Ascending aorta (tissue), 2 donors: Measurements from ENCODE around the gene SNRNP70. TPM values are rescaled to one million over a fixed set of nuclear protein-coding genes. Genes with fewer than 3 reads are reported as not detected.
A peak's percentile ranks its signal among the peaks of the same experiment; 100 is the strongest.
"Not testable (repeated sequence)": the region's sequence is repeated elsewhere in the genome, so short reads cannot be mapped to it uniquely, and the experiment has no call there.

ENCODE experiments used
- DNase-seq, 2 donors: peaks; one replicate each; pipeline ENCODE4 v3.0.0-alpha.2; 2019; ENCODE audit warnings: low spot score in 2 of 2
- H3K27ac ChIP-seq, 2 donors: fragments of 200-600 bp; sonication (generic); one replicate each; pipeline ENCODE4 v1.5.1; 2016 to 2017; ENCODE audit warnings: mild to moderate bottlenecking in 1 of 2
- H3K27me3 ChIP-seq: fragments of 200-600 bp; sonication (generic); one replicate; pipeline ENCODE4 v1.5.1; 2017
- H3K36me3 ChIP-seq, 2 donors: fragments of 200-600 bp; sonication (generic); one replicate each; pipeline ENCODE4 v1.5.1; 2016
- H3K4me1 ChIP-seq, 2 donors: fragments of 200-600 bp; sonication (generic); one replicate each; pipeline ENCODE4 v1.5.1; 2016 to 2017; ENCODE audit warnings: mild to moderate bottlenecking in 1 of 2
- H3K4me3 ChIP-seq, 2 donors: fragments of 200-600 bp; sonication (generic); one replicate each; pipeline ENCODE4 v1.5.1; 2016 to 2017; ENCODE audit warnings: mild to moderate bottlenecking in 1 of 2
- H3K9me3 ChIP-seq, 2 donors: fragments of 200-600 bp; sonication (generic); one replicate each; pipeline ENCODE4 v1.5.1; 2016
- intact Hi-C: fragments of 100-400 bp; cut with DNase I; formaldehyde crosslinking; loops from one replicate; pipeline ENCODE4 v1.15.1; 2023
- total RNA-seq: library from RNA; depleted of rRNA; stranded (reverse); fragments of >200 nt; gene quantifications from one replicate; pipeline ENCODE4 v1.1.0, GENCODE V29; 2016
- TF ChIP-seq, protein P1 (sequence below), 3 experiments: fragments of 200-600 bp in 2 of 3; fragments of 450-650 bp in 1 of 3; sonication (generic) in 2 of 3; IDR thresholded peaks; one replicate each; pipeline ENCODE4 v1.5.1; 2016 to 2019; ENCODE audit warnings: antibody characterized with exemption in 3 of 3, mild to moderate bottlenecking in 1 of 3, moderate library complexity in 1 of 3

The SNRNP70 gene
- total RNA-seq, 1 donor from 2014 or later: 185 TPM

- H3K9me3 ChIP-seq: no peaks in the 10 kb centered on the region
- intact Hi-C loops: no loop called here
- TF ChIP-seq, protein P1, sequence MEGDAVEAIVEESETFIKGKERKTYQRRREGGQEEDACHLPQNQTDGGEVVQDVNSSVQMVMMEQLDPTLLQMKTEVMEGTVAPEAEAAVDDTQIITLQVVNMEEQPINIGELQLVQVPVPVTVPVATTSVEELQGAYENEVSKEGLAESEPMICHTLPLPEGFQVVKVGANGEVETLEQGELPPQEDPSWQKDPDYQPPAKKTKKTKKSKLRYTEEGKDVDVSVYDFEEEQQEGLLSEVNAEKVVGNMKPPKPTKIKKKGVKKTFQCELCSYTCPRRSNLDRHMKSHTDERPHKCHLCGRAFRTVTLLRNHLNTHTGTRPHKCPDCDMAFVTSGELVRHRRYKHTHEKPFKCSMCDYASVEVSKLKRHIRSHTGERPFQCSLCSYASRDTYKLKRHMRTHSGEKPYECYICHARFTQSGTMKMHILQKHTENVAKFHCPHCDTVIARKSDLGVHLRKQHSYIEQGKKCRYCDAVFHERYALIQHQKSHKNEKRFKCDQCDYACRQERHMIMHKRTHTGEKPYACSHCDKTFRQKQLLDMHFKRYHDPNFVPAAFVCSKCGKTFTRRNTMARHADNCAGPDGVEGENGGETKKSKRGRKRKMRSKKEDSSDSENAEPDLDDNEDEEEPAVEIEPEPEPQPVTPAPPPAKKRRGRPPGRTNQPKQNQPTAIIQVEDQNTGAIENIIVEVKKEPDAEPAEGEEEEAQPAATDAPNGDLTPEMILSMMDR (IDR thresholded peaks at IDR 0.05): no peak
- H3K4me1 ChIP-seq: peaks cover 14 to 20% of the 10 kb centered on the region in 2 donors
- no peak for DNase-seq
- H3K27ac ChIP-seq: no peak overlapping the region
- no peaks in the 10 kb centered on the region for H3K36me3 ChIP-seq
- no peaks in the 10 kb centered on the region for H3K27me3 ChIP-seq
- H3K4me3 ChIP-seq: no peak overlapping the region
These were observed 35.6 kb downstream of the SNRNP70 start for GRCh38 chr19:49120868-49121267.

DNA sequence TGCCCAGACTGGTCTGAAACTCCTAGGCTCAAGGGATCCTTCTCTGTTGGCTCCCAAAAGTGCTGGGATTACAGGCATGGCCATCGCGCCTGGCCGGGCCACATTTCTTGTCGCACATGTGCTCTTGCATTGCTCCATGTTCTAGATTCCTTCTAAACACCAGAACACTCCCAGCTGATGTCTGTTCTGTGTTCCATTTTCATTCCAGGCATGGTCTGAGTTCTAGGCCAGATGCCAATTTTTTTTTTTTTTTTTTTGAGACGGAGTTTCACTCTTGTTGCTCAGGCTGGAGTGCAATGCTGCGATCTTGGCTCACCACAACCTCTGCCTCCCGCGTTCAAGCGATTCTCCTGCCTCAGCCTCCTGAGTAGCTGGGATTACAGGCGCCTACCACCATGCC lies 36.6 kb downstream of the SNRNP70 start:
- H3K9me3 ChIP-seq, H3K36me3 ChIP-seq, intact Hi-C loops, H3K27me3 ChIP-seq, H3K27ac ChIP-seq, H3K4me3 ChIP-seq, DNase-seq: not testable (repeated sequence)
- peaks cover 14 to 20% of the 10 kb centered on the region in 2 donors for H3K4me1 ChIP-seq

DNA sequence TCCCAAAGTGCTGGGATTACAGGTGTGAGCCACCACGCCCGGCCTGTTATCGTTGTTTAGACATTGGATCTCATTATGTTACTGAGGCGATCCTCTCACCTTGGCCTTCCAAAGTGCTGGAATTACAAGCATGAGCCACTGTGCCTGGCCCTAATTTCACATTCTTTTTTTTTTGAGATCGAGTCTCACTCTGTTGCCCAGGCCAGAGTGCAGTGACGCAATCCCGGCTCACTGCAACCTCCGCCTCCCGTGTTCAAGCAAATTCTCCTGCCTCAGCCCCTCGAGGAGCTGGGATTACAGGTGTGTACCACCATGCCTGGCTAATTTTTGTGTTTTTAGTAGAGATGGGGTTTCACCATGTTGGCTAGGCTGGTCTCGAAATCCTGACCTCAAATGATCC lies 38.0 kb downstream of the SNRNP70 start:
- H3K27me3 ChIP-seq, intact Hi-C loops, H3K9me3 ChIP-seq, DNase-seq, H3K27ac ChIP-seq, H3K36me3 ChIP-seq, H3K4me3 ChIP-seq: not testable (repeated sequence)
- H3K4me1 ChIP-seq: peaks cover 7 to 17% of the 10 kb centered on the region in 2 donors

DNA sequence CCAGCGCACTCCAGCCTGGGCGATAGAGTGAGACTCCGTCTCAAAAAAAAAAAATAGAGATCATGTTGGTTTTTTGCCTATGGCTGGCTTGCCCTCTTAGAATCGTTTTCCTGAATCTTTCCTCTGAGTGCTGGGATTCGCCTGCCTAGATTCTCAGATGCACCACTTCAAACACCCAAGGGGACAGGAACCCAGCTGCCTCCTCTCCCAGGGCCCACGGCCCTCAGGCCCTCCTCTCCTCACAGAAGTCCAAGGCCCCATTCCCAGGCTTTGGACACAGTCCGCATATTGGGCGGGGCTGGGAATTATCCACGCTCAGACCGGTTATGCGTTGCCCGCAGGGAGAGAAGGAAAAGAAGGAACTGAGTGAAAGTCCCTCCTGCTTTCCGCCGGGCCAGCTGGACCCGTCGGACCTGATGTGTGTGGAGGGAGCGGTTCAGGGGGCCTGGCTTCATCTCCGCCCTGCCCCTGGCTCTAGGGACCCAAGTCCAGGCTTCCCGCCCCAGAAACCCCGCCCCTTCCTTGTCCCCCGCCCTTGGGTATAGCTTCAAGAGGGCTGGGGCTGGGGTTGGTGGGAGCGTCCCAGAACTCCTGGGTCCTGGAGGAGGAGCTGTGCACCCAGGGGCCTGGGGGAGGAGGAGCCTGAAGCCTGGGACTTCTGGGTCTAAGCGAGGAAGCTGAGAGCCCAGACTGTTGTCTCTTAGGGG lies 39.9 kb downstream of the SNRNP70 start:
- H3K27ac ChIP-seq: no peak overlapping the region
- intact Hi-C loops: no loop called here
- no peaks in the 10 kb centered on the region for H3K27me3 ChIP-seq
- H3K4me3 ChIP-seq: no peak overlapping the region
- TF ChIP-seq, protein P1 (IDR thresholded peaks at IDR 0.05): no peak
- H3K9me3 ChIP-seq: no peaks in the 10 kb centered on the region
- no peak for DNase-seq
- no peaks in the 10 kb centered on the region for H3K36me3 ChIP-seq
- H3K4me1 ChIP-seq: peaks cover 0 to 10% of the 10 kb centered on the region in 2 donors

DNA sequence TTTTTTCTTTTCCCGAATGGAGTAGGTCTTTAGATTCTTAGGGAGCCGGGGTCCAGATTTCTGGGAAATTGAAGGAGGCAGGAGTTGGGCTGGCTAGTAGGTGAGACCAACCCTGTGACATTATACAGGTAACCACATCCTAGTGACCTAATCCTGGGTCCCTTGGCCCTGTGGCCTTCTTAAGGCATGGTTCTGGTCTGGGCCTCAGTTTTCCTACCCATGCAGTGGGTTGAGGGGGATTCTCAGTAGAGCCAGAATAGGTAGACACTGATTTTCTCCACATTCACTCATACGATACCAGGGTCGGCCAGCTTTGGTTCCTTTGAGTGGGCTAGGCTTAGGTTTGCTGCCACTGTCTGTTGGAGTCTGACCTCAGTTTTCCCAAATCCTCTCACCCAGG lies 41.3 kb downstream of the SNRNP70 start:
- intact Hi-C loops: no loop called here
- no peaks in the 10 kb centered on the region for H3K9me3 ChIP-seq
- H3K4me3 ChIP-seq: no peak overlapping the region
- no peak overlapping the region for H3K27ac ChIP-seq
- TF ChIP-seq, protein P1 (IDR thresholded peaks at IDR 0.05): no peak
- no peaks in the 10 kb centered on the region for H3K27me3 ChIP-seq
- peaks cover 0 to 9% of the 10 kb centered on the region in 2 donors for H3K4me1 ChIP-seq
- DNase-seq: no peak
- no peaks in the 10 kb centered on the region for H3K36me3 ChIP-seq

DNA sequence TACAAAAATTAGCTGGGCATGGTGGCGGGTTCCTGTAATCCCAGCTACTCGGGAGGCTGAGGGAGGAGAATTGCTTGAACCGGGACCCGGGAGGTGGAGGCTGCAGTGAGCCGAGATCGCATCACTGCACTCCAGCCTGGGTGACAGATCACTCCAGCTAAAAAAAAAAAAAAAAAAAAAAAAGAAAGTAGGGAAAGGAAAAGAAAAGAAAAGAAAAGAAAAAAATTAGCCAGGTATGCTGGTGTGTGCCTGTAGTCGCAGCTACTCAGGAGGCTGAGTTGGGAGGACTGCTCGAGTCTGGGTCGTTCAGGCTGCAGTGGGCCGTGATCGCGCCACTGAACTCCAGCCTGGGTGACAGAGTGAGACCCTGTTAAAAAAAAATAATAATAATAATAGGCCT lies 42.0 kb downstream of the SNRNP70 start:
- H3K4me1 ChIP-seq, H3K27ac ChIP-seq, H3K27me3 ChIP-seq, H3K4me3 ChIP-seq, intact Hi-C loops, DNase-seq, H3K9me3 ChIP-seq, H3K36me3 ChIP-seq: not testable (repeated sequence)

- Histone ChIP-seq H3K9me3 (no peaks in the 10 kb centered on the region), H3K27me3 (no peaks in the 10 kb centered on the region), H3K36me3 (no peaks in the 10 kb centered on the region), H3K27ac (peak overlapping the region in 1 of 2 donors; percentile 67), H3K4me3 (peak overlapping the region in 1 of 2 donors; percentile 53), H3K4me1 (peaks cover 0 to 9% of the 10 kb centered on the region in 2 donors)
- peak; percentile 82 to 97 for DNase-seq
- TF ChIP-seq, protein P1 (IDR thresholded peaks at IDR 0.05): peak in 2 of 3 experiments; percentile 13 to 20
- intact Hi-C loops: loop anchor here (1.0 to 2.0 kb wide), 2 partner anchors 9 to 15 kb away; partner anchors contain the start of genes C19orf73 and PPFIA3
These were observed 42.7 kb downstream of the SNRNP70 start for GRCh38 chr19:49127674-49128544.
